Activated CD4-positive, CD25-positive, alpha-beta regulatory T cell (primary cell): ENCODE results near the gene CCDC78.
"Not testable (repeated sequence)": the region's sequence is repeated elsewhere in the genome, so short reads cannot be mapped to it uniquely, and the experiment has no call there.

Experiments used
- DNase-seq, 4 experiments: peaks; one replicate each; lab custom pipeline; 2025; lab: John Stamatoyannopoulos, UW

CCDC78 gene

DNA sequence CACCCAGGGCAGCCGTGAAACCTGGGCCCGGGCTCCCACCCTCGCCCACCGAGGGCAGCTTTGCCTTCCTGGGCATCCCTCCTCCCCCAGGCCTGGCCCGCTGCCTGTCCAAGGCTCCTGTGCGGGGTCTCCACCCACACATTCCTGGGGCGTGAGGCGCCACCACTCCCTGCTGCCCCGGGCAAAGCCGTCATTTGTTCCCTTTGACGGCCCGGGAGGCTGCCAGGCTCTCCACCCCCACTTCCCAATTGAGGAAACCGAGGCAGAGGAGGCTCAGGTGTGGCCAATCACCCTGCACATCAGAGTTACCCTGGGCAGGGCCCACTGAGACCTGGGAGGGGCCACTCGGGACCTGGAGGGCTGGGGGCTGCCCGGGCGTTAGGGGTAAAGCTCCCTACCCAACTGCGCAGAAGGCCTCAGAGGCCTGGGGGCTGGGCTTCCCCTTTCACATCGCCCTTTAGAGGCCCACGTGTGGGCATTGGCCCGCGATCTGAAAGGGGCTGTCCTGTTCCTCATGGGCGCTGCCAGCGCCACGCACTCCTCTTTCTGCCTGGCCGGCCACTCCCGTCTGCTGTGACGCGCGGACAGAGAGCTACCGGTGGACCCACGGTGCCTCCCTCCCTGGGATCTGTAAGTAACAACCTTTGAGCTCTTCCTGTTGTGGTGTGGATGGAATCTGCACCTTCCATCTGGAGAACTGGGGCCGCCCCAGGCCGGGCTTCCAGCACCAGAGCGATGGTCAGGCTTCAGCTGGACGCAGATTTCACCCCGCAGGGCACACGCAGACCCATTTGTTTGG lies 34.5 kb upstream of the CCDC78 start, which contains the start of gene MSLN:
TSS of gene MSLN (plus strand) at position 190 of the 799 bp plus-strand sequence. CDS start 1,947 bp downstream, outside the sequence.
- DNase-seq = no peak

GRCh38 chr16:760065-760464 lies 33.8 kb upstream of the CCDC78 start:
- no peak for DNase-seq

GRCh38 chr16:759110-759910 lies 33.1 kb upstream of the CCDC78 start:
- DNase-seq = no peak

DNA sequence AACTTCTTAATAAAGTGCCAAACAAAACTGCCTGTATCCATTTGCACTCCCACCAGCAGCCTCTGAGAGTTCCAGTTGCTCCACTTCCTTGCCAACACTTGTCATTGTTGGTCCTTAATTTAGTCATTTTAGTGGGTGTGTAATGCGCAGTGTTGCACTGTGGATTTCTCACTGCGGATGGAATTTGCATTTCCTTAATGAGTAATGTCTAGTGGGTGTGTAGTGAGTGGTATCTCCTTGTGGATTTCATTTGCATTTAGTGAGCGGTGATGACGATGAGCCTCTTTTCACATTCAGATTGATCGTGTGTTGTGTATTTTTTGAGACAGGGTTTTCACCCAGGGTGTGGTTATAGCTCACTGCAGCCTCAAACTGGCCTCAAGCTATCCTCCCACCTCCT lies 30.2 kb upstream of the CCDC78 start:
- DNase-seq = no peak

- no peak for DNase-seq
Measured at GRCh38 chr16:754656-755055, 28.4 kb upstream of the CCDC78 start.

DNA sequence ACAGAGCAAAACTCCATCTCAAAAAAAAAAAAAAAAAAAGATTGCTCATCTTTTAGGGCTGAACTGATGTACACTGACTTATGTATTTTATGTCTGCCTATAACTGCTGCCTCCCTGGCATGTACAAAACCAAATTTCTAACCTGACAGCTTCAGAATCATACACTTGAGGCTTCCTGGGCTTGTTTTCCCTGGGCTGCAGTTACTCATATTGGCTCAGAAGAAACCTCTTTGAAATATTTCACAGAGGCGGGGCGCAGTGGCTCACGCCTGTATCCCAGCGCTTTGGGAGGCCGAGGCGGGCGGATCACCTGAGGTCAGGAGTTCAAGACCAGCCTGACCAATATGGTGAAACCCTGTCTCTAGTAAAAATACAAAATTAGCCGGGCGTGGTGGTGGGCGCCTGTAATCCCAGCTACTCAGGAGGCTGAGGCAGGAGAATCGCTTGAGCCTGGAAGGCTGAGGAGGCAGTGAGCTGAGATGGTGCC lies 27.9 kb upstream of the CCDC78 start:
- DNase-seq = not testable (repeated sequence)

- no peak for DNase-seq
Measured at GRCh38 chr16:752007-752312, 25.7 kb upstream of the CCDC78 start.

GRCh38 chr16:751152-752006 lies 25.1 kb upstream of the CCDC78 start:
- no peak for DNase-seq

- no peak for DNase-seq
Measured at GRCh38 chr16:750485-750884, 24.2 kb upstream of the CCDC78 start.

DNA sequence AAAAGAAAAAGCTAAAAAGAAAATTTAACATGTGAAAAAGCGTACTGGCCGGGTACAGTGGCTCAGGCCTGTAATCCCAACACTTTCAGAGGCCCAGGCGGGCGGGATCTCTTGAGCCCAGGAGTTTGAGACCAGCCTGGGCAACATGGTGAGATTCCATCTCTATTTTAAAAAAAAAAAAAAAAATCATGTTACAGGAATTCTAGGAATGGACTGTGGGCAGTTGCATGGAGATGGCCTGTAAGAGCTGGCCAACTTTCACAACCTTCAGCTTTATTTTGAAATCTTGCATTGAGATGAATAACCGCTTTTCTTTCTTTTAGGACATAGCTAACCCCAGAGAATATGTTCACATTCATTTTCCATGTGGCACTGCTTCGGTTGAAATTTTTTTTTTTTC lies 22.8 kb upstream of the CCDC78 start:
- no peak for DNase-seq

- no peak for DNase-seq
Measured at GRCh38 chr16:747978-748746, 21.9 kb upstream of the CCDC78 start.

DNA sequence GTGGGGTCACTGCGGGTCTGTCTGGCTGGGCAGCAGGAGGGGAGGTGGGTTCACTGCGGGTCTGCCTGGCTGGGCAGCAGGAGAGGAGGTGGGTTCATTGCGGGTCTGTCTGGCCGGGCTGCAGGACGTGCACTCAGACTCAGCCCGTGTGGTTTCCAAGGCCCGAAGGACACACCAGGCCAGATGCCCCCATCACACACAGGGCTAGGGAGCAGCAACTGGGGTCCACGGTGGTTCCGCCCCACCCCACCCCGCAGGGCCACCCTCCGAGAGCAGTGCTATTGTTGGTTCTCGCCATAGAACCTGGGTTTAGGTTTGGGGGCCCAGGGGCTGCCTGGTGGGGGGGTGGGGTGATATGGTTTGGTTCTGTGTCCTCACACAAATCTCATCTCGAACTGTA lies 20.4 kb upstream of the CCDC78 start:
- no peak for DNase-seq

DNA sequence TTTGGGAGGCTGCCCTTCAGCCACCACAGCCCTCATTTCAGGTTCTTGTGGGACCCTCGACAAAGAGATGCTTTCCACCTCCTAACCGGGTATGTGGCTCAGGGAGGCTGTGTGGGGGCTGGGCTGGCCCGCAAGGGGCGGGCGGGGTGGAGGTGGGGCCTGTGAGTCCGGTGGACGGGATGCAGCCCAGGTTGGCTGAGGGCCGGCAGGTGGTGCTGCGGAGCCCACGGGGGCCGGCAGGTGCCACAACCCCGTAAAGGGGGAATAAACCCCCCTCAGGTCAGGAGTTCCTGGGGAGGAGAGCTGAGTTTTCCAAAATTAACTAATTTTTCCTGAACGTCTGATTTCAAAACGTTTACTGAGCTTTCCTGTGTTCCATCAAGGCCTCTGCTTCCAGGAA lies 19.5 kb upstream of the CCDC78 start:
- DNase-seq = no peak

DNA sequence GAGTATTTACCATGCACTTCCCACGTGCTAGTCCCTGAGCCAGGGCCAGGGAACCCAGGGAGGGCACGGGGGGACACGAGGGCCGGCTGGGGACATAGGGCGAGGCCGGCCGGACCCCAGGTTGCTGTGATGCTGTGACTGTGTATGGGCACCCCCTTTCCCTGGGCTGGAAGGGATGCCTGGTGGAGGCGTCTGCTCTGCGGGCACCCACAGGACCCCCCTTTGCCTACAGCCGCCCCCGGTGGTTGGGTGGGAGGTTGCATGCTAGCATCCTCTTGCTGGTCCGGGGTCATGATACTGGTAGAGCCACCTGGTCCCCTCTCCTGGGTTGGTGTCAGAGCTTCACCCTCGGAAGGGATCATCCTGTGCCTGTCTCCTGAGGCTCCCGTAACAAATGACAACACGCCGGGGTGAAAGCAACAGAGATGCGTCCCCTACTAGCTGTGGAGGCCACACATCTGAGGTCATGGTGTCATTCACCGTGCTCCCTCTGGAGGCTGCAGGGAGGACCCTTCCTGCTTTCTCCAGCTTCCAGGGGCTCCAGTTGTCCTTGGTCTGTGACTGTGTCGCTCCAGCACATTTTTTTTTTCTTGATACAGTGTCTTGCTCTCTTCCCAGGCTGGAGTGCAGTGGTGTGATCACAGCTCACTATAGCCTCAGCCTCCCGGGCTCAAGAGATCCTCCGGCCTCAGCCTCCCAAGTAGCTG lies 17.7 kb upstream of the CCDC78 start:
- DNase-seq = no peak

GRCh38 chr16:742894-743293 lies 16.7 kb upstream of the CCDC78 start:
- DNase-seq = not testable (repeated sequence)

DNA sequence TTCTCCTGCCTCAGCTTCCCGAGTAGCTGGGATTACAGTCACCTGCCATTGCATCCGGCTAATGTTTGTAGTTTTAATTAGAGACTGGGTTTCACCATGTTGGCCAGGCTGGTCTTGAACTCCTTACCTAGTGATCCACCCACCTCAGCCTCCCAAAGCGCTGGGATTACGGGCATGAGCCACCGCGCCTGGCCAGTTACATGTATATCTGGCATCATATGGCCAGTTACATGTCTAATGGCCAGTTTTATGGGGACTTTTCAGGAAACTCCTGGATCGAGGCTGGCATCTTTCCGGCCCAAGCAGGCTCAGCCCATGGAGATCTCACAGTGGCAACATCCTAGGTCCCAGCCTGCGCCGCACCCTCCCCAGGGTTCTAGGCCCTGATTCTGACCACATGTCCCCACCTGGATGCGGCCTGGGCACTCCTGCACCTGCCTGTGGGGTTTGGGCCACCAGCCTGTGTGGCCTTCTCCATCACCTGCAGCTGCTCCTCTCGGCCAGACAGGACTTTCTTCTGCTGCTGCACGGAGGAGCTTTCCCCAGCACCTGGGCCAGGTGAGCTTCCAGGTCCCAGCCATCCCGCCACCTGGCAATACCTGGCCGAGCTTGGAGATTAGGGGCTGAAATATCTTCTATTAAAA lies 15.9 kb upstream of the CCDC78 start:
- DNase-seq = no peak

DNA sequence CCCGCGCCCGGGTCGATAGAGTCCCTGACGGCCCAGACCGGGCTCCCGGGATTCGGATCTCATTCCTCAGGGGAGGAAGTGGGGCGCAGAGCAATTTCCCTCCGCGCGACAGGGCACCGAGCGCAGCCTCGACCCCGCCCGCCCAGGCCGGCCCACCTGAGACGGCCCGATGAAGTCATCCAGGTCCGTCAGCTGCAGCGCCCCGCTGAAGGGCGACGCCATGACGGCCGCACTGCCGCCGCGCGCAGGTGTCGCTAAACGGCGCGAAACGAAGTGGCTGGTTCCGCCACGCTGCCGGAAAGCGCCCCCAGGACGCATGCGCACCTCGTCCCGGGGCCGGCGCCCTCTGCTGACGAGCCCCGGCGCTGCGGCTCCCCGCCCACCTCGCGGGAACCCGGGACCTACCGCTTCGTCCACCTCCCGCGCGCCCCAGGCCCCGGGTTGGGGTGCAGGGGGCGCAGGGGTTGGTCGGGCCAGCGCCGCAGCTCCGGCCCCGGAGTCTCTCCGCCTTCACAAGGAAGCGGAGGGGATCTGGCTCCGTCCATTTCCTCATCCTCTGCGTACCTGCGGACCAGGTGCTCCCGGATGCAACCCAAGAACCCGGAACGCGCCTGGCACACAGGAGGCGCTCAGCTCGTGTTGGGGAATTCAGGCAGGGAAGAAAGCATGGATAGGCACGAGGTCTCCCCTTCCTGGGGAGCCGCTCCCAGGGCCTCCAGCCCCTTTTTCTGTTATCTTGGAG lies 14.7 kb upstream of the CCDC78 start, which contains the start of gene CIAO3:
TSS of gene CIAO3 (minus strand) at position 234 of the 742 bp plus-strand sequence. CDS start at position 222, 12 bp downstream.
- DNase-seq = peak; percentile 83 to 87 (median 85)

GRCh38 chr16:740459-740763 lies 14.2 kb upstream of the CCDC78 start:
- no peak for DNase-seq

- no peak for DNase-seq
Measured at GRCh38 chr16:739560-740458, 13.6 kb upstream of the CCDC78 start.
